Esophagus muscularis mucosa (tissue), 3 donors: ENCODE measurements around the gene C1QTNF9B.
"Not testable (repeated sequence)": the region's sequence is repeated elsewhere in the genome, so short reads cannot be mapped to it uniquely, and the experiment has no call there.

ENCODE experiments used
- POLR2AphosphoS5 ChIP-seq, 2 donors: sonication (generic); formaldehyde crosslinking; IDR thresholded peaks; one replicate each; pipeline ENCODE4 v1.6.1; 2017; ENCODE audit warnings: antibody characterized with exemption in 2 of 2
- TF ChIP-seq, protein P1 (sequence below), 3 experiments: fragments of 200-600 bp in 2 of 3; fragments of 450-650 bp in 1 of 3; sonication (generic) in 2 of 3; IDR thresholded peaks; one replicate each; pipeline ENCODE4 v1.5.1; 2017 to 2019; ENCODE audit warnings: antibody characterized with exemption in 3 of 3, mild to moderate bottlenecking in 2 of 3, moderate library complexity in 1 of 3

DNA sequence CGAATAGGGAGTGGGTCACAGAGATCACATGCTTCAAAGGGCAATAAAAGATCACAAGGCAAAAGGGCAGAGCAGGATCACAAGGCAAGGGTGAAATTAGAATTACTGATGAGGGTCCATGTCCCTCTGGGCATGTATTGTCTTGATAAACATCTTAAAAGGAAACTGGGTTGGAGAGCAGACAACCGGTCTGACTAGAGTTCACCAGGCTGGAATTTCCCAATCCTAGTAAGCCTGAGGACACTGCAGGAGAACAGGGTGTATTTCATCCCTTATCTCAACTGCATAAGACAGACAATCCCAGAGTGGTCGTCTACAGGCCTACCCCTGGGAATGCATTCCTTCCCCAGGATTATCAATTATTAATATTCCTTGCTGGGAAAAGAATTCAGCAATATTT lies 42.4 kb upstream of the C1QTNF9B start:
- TF ChIP-seq, protein P1, sequence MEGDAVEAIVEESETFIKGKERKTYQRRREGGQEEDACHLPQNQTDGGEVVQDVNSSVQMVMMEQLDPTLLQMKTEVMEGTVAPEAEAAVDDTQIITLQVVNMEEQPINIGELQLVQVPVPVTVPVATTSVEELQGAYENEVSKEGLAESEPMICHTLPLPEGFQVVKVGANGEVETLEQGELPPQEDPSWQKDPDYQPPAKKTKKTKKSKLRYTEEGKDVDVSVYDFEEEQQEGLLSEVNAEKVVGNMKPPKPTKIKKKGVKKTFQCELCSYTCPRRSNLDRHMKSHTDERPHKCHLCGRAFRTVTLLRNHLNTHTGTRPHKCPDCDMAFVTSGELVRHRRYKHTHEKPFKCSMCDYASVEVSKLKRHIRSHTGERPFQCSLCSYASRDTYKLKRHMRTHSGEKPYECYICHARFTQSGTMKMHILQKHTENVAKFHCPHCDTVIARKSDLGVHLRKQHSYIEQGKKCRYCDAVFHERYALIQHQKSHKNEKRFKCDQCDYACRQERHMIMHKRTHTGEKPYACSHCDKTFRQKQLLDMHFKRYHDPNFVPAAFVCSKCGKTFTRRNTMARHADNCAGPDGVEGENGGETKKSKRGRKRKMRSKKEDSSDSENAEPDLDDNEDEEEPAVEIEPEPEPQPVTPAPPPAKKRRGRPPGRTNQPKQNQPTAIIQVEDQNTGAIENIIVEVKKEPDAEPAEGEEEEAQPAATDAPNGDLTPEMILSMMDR (IDR thresholded peaks at IDR 0.05), result not testable (repeated sequence)
- not testable (repeated sequence) for TF ChIP-seq POLR2AphosphoS5 (IDR thresholded peaks at IDR 0.05)
